HG02885 (cell line): Measurements from ENCODE around the gene KRTAP2-1.
"Not testable (repeated sequence)": the region's sequence is repeated elsewhere in the genome, so short reads cannot be mapped to it uniquely, and the experiment has no call there.

Source experiments
- ATAC-seq: cut with Tn5 transposase; IDR thresholded peaks from one replicate; pipeline ENCODE4 v1.9.1; 2021; ENCODE audit warnings: mild to moderate bottlenecking; ENCODE audit not compliant: unreplicated experiment, poor library complexity

Gene KRTAP2-1

DNA sequence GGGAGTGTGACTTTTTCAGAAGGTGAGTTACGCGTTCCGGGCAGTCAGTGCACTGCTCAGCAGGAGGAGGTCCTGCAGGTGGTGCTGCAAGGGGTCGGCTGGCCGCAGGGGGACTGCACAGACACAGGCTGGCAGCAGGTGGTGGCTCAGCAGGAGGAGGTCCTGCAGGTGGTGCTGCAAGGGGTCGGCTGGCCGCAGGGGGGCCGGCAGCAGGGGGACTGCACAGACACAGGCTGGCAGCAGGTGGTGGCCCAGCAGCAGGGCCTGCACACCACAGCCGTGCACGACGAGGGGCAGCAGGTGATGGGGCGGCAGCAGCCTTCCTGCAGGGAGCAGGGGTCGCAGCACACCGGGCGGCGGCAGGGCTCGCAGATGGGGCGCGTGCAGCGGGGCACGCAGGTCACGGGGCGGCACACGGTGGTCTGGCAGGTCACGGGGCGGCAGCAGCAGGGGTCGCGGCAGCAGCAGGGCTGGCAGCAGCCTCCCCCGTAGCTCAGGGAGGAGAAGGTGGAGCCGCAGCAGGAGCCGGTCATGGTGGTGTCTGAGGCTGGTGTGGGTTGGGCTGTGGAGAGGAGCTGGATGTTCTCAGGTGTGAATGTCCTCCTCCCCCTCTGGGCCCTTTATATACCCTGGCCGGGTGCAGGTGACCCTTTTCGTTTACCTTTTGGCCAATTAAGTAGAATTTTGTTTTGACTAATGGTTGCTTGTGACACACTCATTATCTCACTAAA is at the start of gene KRTAP2-1:
KRTAP2-1 (minus strand) TSS at position 582 of the 731 bp plus-strand sequence; CDS start at position 533, 49 bp downstream.
- ATAC-seq, result not testable (repeated sequence)

DNA sequence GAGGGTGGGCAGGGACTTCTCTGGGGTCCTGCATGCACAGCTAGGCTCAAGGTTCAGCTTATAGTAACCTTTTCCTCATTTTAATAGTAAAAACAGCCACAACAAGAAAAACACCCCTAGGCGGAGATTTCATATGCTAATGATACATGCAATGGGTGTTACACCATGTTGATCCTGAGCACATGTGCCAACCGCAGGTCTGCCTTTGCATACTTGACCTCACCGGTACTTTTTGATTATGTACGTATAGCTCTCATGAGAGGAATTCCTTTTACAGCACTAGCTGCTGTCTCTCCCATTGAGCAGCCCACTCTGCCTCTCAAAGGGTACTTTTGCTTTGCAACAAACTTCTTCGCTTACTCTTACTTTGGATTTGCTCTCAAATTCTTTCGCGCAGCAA is 48.9 kb upstream of the KRTAP2-1 start:
- no peak for ATAC-seq

DNA sequence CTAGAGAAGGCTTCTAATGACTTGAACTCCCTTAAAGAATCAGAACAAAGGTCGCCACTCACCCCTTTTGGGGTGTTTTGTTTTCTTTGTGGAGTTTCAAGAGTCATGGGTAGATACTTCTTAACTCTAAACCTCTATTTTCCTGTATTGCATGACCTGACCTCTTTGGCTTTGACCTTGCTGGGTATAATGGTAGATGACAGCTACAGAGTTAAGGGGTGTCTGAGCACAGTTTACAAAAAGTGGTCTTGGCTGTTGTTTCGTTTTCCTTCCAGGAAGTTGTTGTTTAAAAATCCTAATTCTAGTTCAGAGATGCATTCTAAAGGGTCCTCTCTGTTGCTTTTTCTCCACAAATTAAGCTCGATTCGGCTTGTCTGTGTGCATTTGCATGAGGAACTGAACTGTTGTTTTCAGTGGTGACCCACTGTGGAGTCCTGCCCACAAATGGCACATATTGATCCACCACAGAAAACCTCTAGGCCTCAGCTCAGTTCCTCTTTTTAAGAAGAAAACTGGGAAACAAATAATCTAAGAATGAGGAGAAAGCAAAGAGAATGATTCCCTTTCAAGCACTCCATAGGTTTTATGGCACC is 41.7 kb upstream of the KRTAP2-1 start:
- ATAC-seq, result not testable (repeated sequence)

- ATAC-seq, result not testable (repeated sequence)
Measured at GRCh38 chr17:41084100-41084856, 37.2 kb upstream of the KRTAP2-1 start, which contains the start of gene KRTAP4-7. KRTAP4-7 (plus strand) TSS chr17:41084150; CDS start chr17:41084207, 57 bp downstream.

GRCh38 chr17:41083427-41083826 is 36.3 kb upstream of the KRTAP2-1 start:
- ATAC-seq, result not testable (repeated sequence)

DNA sequence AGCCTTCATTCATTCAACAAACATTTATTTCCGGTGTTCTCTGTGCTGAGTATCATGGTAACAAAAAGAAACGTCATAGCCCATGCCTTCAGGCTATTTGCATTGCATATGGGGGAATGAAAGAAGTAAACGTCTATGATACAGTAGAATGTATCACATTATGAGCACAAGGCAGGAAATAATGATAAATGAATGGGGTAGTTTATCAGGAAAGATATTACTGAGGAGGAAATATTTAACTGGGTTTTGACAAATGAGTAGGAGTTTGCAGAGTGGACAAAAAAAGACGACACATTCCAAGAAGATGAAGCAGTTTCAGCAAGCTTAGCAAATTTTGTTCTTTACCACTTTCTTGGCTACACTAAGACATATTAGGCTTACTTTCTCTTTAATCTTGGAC is 35.5 kb upstream of the KRTAP2-1 start:
- no peak for ATAC-seq

DNA sequence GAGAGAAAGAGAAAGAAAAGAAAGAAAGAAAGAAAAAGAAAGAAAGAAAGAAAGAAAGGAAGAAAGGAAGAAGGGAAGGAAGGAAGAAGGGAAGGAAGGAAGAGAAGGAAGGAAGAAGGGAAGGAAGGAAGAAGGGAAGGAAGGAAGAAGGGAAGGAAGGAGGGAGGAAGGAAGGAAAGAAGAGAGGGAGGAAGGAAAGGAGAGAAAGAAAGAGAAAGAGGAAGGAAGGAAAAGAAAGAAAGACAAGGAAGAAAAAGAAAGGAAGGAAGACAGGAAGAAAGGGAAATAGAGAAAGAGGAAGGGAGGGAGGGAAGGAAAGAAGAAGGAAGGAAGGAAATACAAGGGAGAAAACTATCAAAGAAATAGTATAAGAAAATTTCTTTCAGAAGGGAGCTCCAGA is 29.7 kb upstream of the KRTAP2-1 start:
- no peak for ATAC-seq

- ATAC-seq, result no peak
Measured at GRCh38 chr17:41073676-41074075, 26.6 kb upstream of the KRTAP2-1 start.

DNA sequence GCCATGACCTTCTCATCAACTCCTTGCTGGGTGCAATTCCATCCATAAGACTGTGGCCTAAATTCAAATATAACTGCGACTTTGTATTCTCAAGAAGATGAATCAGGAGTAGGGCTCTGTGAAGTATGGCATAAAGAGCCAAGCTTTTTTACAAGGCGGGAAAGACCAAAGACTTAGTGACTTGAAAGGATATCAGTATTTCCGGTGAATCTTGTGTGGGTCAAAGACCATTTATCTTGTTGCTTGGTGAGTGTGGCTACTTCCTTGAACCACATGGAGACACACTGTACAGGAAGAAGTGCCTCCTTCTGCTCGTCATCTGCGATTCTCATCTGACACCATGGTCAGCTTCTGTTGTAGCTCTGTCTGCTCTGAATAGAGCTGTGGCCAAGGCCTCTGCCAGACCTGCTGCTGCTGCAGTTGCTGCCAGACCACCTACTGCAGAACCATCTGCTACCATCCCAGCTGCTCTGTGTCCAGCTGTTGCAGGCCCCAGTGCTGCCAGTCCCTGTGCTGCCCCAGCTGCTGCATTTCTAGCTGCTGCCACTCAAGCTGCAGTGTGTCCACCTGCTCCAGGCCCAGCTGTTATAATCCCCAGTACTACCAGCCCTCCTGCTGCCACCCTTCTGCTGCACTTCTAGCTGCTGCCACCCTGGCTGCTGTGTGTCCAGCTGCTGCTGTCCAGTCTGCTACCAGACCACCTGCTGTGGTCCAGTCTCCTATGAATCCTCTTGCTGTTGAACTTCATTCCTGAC is 24.7 kb upstream of the KRTAP2-1 start:
- ATAC-seq, result no peak

GRCh38 chr17:41069031-41069430 is 21.9 kb upstream of the KRTAP2-1 start:
- no peak for ATAC-seq

GRCh38 chr17:41067281-41067680 is 20.2 kb upstream of the KRTAP2-1 start:
- no peak for ATAC-seq

DNA sequence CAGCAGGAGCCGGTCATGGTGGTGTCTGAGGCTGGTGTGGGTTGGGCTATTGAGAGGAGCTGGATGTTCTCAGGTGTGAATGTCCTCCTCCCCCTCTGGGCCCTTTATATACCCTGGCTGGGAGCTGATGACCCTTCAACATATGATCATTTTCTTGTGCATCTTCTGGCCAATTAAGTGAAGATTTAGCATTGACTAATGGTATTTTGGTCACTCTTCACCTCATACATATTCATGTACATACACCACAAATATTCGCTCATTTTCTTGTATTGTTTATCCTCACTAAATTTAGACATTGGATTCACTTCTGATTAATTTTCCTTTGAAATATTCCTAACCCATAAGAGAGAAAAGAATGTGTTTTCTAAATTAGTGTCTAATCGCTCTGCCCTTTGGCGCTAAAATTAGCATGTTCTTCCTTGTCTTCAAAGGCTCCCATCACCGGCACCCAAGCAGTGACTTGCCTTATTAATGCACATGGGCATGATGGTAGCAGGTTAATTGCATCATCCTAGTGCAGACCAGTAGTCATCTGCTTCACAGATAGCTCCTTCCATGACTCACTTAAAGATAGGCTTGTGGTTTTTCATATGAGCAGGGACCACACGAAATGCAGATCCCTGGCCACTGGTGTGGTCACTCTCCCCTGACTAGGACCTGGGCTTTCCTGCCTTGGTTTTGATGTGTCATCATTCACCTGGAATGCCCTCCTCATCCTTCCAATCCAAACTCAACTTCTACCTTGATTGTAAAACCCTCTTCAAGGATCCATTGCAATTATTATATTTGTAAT is 18.9 kb upstream of the KRTAP2-1 start, which contains the start of gene KRTAP2-4:
KRTAP2-4 (minus strand) TSS at position 51 of the 796 bp plus-strand sequence; CDS start at position 17, 34 bp downstream.
- ATAC-seq, result no peak

GRCh38 chr17:41065016-41065689 is 18.0 kb upstream of the KRTAP2-1 start:
- ATAC-seq, result not testable (repeated sequence)

DNA sequence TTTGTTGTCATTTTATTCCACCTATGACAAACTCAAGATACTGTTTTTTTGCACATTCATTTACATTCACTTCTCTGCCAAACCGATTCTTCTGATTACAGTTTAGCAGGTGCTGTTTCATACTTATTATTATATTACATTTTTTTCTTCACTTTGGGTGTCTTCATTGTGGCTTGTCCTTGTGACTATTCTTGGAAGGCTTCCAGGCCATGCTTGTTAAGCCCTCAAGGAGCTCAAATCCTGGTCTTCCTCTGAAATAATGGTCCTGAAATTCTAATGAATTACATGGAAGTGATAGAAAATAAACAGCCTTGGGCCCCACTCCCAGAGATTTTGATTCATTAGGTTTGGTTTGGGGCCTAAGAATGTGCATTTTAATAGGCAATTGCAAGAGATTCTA is 17.2 kb upstream of the KRTAP2-1 start:
- ATAC-seq, result no peak

- no peak for ATAC-seq
Measured at GRCh38 chr17:41063449-41063848, 16.3 kb upstream of the KRTAP2-1 start.

DNA sequence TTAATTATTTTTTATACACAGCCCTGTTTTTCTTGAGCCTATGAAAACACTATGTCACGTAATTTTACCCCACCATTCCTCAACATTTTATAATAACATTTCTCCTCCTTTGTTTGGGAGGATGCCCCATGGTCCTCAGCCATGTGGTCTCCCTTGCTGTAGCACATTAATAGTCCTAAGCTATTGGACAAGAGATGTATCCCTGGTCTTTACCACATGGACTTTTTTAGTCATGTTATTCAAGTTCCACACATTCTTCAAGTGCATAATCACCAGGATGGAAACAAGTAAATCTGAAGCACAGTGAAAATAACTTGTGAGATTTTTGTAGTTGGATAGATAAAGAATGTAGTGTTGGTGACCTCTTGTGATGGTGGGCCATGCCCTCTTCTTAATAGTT is 14.8 kb upstream of the KRTAP2-1 start:
- no peak for ATAC-seq

DNA sequence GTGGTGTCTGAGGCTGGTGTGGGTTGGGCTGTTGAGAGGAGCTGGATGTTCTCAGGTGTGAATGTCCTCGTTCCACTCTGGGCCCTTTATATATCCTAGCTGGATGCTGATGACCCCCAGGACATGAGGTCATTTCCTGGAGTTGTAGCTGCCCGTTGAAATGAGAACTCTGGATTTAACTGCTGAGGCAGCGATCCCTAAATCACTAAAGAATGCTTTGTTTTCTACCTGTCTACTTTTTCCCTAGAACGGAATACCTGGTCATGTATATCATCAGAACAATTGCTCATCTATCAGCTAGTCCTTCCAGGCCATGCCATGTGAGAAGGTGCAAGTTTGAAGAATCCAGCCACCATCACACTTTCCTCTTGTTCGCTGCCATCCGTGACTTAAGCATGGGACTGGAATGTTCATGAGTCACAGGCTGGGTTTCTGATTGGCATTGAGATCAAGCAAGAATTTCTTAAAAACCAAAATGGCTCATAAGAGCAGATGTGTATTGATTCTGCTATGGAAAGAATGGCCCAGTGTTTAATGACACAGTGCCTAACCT is 13.0 kb upstream of the KRTAP2-1 start, which contains the start of gene KRTAP2-3:
KRTAP2-3 (minus strand) TSS at position 63 of the 553 bp plus-strand sequence. CDS start 64 bp downstream, outside the sequence.
- no peak for ATAC-seq

DNA sequence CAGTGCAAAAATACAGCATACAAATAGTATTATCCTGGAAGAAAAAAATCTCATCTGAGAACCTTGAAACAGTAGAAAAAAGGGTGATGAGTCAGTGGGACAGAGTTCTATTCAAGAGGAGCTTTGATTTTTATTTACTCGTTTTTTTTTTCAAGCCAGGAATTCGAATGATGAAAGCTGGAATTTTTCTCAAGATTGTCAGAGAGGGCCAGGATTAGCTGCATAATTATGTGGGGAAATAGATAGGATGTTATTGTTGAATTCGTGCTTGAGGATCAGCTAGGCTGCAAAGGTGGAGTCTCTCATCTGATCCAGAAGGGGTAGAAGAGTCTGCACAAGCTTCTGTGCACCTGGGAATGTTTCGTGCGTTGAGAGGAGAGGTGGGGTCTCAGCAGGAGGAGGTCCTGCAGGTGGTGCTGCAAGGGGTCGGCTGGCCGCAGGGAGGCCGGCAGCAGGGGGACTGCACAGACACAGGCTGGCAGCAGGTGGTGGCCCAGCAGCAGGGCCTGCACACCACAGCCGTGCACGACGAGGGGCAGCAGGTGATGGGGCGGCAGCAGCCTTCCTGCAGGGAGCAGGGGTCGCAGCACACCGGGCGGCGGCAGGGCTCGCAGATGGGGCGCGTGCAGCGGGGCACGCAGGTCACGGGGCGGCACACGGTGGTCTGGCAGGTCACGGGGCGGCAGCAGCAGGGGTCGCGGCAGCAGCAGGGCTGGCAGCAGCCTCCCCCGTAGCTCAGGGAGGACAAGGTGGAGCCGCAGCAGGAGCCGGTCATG is 12.3 kb upstream of the KRTAP2-1 start:
- ATAC-seq, result not testable (repeated sequence)
